Measurements from ENCODE around the gene GALNT1.

- TF ChIP-seq CTCF (IDR thresholded peaks at IDR 0.05 in 8 of 11, conservative IDR thresholded peaks at IDR 0.05 in 3 of 11) = no peak
- TF ChIP-seq POLR2A (IDR thresholded peaks at IDR 0.05) = no peak
- no peak for TF ChIP-seq POLR2AphosphoS5 (IDR thresholded peaks at IDR 0.05)
Observed at GRCh38 chr18:35728676-35729075, 147.1 kb downstream of the GALNT1 start.
